Gastroesophageal sphincter (tissue), 4 donors: ENCODE results near the gene C14orf180. TPM values are rescaled to one million over a fixed set of nuclear protein-coding genes. Genes with fewer than 3 reads are reported as not detected.

Experiments
- ATAC-seq: fragments of 150-250 bp; one replicate; pipeline ENCODE4 v1.9.1; 2016; ENCODE audit warnings: mild to moderate bottlenecking, moderate library complexity
- H3K27ac ChIP-seq, 4 donors: fragments of 200-600 bp; sonication (generic) in 3 of 4; 1 replicate in 3 of 4; 2 replicates in 1 of 4; pipeline ENCODE4 v1.5.1; 2016 to 2019
- H3K27me3 ChIP-seq: fragments of 200-600 bp; sonication (generic); one replicate; pipeline ENCODE4 v1.5.1; 2019
- H3K36me3 ChIP-seq, 2 donors: fragments of 200-600 bp; sonication (generic); one replicate each; pipeline ENCODE4 v1.5.1; 2019; ENCODE audit warnings: control low read depth in 1 of 2
- H3K4me1 ChIP-seq, 3 donors: fragments of 200-600 bp; sonication (generic); 1 replicate in 2 of 3; 2 replicates in 1 of 3; pipeline ENCODE4 v1.5.1; 2016 to 2019; ENCODE audit warnings: control low read depth in 2 of 3
- H3K4me3 ChIP-seq, 2 donors: fragments of 200-600 bp; sonication (generic); one replicate each; pipeline ENCODE4 v1.5.1; 2019; ENCODE audit warnings: mild to moderate bottlenecking in 1 of 2, moderate library complexity in 1 of 2
- H3K9me3 ChIP-seq, 3 donors: fragments of 200-600 bp; sonication (generic); one replicate each; pipeline ENCODE4 v1.5.1; 2017 to 2019; ENCODE audit warnings: control low read depth in 2 of 3
- EP300 ChIP-seq: sonication (generic); formaldehyde crosslinking; IDR thresholded peaks from one replicate; pipeline ENCODE4 v1.6.1; 2017; ENCODE audit warnings: antibody characterized with exemption, mild to moderate bottlenecking
- POLR2A ChIP-seq, 2 donors: fragments of 450-650 bp; IDR thresholded peaks; one replicate each; pipeline ENCODE4 v1.6.1; 2017; ENCODE audit warnings: antibody characterized with exemption in 2 of 2, mild to moderate bottlenecking in 2 of 2, moderate library complexity in 1 of 2
- POLR2AphosphoS5 ChIP-seq: sonication (generic); formaldehyde crosslinking; IDR thresholded peaks from one replicate; pipeline ENCODE4 v1.6.1; 2017; ENCODE audit warnings: antibody characterized with exemption
- WGBS, 2 donors: methylation state at CpG; one replicate each; pipeline ENCODE4 v1.1.5; 2018; ENCODE audit warnings: low coverage in 1 of 2; 5-methylcytosine and 5-hydroxymethylcytosine counted together
- total RNA-seq, 4 donors: library from RNA; depleted of rRNA; stranded (reverse); fragments of >200 nt; gene quantifications; one replicate each; pipeline ENCODE4 v1.1.0, GENCODE V29; 2016
- TF ChIP-seq, protein P1 (sequence below), 4 experiments: fragments of 200-600 bp in 2 of 4; fragments of 450-650 bp in 2 of 4; sonication (generic) in 1 of 4; IDR thresholded peaks; one replicate each; pipeline ENCODE4 v1.5.1; 2017 to 2019; ENCODE audit warnings: antibody characterized with exemption in 4 of 4, mild to moderate bottlenecking in 2 of 4, moderate library complexity in 2 of 4

Gene C14orf180
- total RNA-seq, 4 donors from 2014 or later = 0.54 to 0.78 TPM; not detected in 2

DNA sequence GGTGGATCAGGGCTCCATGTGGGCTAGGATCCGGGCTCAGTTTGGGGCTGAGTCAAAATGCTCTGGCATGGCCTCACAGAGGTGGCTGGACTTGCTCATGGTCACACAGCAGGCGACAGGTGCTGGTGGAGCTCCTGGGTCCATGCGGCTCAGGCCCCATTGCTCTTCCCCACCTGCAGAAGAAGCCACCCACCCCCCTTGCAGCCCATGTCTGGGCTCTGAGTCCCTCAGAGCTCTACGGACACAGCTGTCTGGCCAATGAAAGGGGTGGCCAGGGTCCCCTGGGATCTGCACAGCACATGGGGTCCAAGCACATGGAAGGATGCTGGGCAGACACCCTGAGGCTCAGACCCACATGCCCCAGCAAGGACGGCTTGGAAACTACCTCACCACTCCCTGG, 17.0 kb upstream of the C14orf180 start:
- TF ChIP-seq POLR2A (IDR thresholded peaks at IDR 0.05) = no peak
- no peak for TF ChIP-seq EP300
- TF ChIP-seq, protein P1, sequence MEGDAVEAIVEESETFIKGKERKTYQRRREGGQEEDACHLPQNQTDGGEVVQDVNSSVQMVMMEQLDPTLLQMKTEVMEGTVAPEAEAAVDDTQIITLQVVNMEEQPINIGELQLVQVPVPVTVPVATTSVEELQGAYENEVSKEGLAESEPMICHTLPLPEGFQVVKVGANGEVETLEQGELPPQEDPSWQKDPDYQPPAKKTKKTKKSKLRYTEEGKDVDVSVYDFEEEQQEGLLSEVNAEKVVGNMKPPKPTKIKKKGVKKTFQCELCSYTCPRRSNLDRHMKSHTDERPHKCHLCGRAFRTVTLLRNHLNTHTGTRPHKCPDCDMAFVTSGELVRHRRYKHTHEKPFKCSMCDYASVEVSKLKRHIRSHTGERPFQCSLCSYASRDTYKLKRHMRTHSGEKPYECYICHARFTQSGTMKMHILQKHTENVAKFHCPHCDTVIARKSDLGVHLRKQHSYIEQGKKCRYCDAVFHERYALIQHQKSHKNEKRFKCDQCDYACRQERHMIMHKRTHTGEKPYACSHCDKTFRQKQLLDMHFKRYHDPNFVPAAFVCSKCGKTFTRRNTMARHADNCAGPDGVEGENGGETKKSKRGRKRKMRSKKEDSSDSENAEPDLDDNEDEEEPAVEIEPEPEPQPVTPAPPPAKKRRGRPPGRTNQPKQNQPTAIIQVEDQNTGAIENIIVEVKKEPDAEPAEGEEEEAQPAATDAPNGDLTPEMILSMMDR (IDR thresholded peaks at IDR 0.05) = no peak
- no peak for TF ChIP-seq POLR2AphosphoS5
- Histone ChIP-seq H3K9me3 (no peaks in the 10 kb centered on the region), H3K27ac (no peak overlapping the region), H3K27me3 (peaks cover 73% of the 10 kb centered on the region), H3K4me1 (peaks cover 0 to 12% (median 3%) of the 10 kb centered on the region in 3 donors), H3K36me3 (no peaks in the 10 kb centered on the region), H3K4me3 (no peak overlapping the region)
- 80 to 93% methylated on average over 1 to 3 of the region's 5 CpGs for WGBS, 2 donors
- ATAC-seq = no peak

- Histone ChIP-seq H3K9me3 (no peaks in the 10 kb centered on the region), H3K36me3 (no peaks in the 10 kb centered on the region), H3K4me1 (peaks cover 0 to 12% (median 3%) of the 10 kb centered on the region in 3 donors), H3K27me3 (peaks cover 76% of the 10 kb centered on the region), H3K27ac (no peak overlapping the region), H3K4me3 (no peak overlapping the region)
- TF ChIP-seq, protein P1 (IDR thresholded peaks at IDR 0.05) = no peak
- TF ChIP-seq EP300 (no peak), POLR2AphosphoS5 (no peak), POLR2A (IDR thresholded peaks at IDR 0.05) (no peak)
- no CpG with 5 or more reads among the region's 15 CpGs for WGBS, 2 donors
- ATAC-seq = no peak
Observed at GRCh38 chr14:104563191-104563741, 16.3 kb upstream of the C14orf180 start.

DNA sequence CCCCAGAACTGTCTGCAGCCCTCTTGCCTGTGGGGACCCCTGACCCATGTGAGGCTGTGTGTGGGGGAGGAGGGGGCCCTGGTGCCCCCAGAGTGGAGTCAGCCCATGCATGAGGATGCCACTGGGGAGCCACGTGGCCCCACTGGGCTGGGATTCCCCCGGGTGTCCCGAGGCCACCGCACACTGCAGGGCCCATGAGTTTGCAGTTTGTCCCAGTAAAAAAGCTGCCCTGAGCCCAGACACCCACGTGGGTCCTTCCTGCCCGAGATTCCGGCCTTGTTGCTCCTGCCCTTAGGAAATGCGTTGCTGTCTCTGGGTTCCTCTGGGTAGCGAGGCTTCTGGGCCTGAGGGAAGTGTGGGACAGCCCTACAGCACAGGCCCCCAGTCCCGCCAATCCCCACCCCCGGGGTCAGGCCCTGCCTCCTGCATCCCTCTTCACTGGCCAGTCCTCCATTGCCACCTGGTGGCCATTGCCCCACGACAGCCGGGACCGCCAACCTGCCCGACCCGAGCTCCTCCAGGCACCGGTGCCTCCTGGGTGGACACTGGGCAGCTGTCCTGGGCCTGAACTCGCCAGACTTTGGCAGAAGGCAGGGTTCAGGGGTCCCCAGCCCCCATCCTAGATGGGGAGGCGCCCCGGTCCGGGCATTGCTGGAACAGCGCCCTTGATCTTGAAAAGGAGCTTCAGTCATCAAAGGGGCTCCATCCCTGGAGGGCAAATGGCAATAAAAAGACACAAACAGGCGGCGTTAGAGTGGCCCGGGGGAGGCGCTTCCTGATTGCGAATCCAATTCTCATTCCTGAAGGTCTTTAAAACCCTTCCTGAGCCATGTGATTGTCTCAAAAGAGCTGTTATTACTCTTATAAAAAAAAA, 15.6 kb upstream of the C14orf180 start:
- Histone ChIP-seq H3K4me3 (no peak overlapping the region), H3K27me3 (peaks cover 84% of the 10 kb centered on the region), H3K9me3 (no peaks in the 10 kb centered on the region), H3K27ac (no peak overlapping the region), H3K36me3 (no peaks in the 10 kb centered on the region), H3K4me1 (peaks cover 0 to 12% (median 3%) of the 10 kb centered on the region in 3 donors)
- TF ChIP-seq EP300 (no peak), POLR2A (IDR thresholded peaks at IDR 0.05) (no peak)
- TF ChIP-seq, protein P1 (IDR thresholded peaks at IDR 0.05) = peak in 3 of 4 experiments; percentile 54 to 89 (median 84)
- WGBS, 2 donors = 0 to 15% methylated on average over 5 of the region's 27 CpGs
- ATAC-seq = peak; percentile 59

DNA sequence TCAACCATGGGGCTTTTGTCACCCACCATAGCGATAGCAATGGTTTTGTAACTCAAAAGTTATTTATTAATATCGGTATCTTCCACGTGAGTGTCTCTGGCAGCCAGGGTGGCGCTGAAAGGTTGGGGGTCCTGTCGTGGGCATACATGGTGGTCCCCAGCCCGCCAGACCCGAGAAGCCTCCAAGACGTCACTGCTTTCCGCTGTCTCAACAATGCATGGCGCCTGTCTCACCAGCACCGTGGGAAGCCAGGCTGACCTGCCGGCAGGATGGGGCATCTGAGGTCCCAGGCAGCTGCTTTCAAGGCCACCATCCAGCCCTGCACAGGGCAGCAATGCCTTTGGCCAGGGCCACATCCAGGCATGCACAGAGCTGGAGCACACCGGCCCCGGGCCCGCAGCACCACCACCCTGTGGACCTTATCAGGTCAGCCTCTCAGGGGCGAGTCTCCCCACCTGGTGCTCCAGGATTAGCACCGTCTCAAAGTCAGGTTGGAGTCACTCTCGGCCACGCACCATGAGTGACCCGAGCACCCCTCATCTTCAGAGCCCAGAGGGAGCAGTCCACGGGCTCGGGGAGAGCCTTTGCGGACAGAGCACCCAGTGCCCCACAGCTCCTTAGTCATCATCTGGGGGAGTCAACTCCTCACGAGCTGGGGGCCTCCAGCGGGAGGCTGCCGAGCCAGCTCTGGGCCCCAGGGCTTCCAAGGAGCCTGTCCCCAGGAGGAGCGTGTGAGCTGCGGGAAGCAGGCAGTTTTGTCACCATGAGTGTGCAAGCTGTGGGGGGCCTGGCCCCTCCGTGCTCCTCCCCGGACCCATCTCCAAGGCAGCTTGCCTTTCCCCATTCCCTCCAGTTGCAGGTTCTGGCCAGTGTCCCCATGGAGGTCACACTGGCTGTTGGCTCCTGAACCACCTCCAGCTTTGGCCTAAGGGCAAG, 14.6 kb upstream of the C14orf180 start:
- Histone ChIP-seq H3K27me3 (peaks cover 89% of the 10 kb centered on the region), H3K27ac (no peak overlapping the region), H3K9me3 (no peaks in the 10 kb centered on the region), H3K4me1 (peaks cover 0 to 12% (median 3%) of the 10 kb centered on the region in 3 donors), H3K36me3 (no peaks in the 10 kb centered on the region), H3K4me3 (no peak overlapping the region)
- no peak for TF ChIP-seq POLR2AphosphoS5
- TF ChIP-seq, protein P1 (IDR thresholded peaks at IDR 0.05) = no peak
- TF ChIP-seq POLR2A (IDR thresholded peaks at IDR 0.05) = no peak
- no peak for TF ChIP-seq EP300
- no peak for ATAC-seq
- WGBS, 2 donors = 73% methylated on average over 2 of the region's 30 CpGs
